H9 (cell line): ENCODE data around the gene UTS2B. TPM values are rescaled to one million over a fixed set of nuclear protein-coding genes. Genes with fewer than 3 reads are reported as not detected.
A peak's percentile ranks its signal among the peaks of the same experiment; 100 is the strongest.

Experiments
- DNase-seq: peaks from one replicate; pipeline ENCODE4 v3.0.0-alpha.2; 2017
- H2AFZ ChIP-seq: one replicate; pipeline ENCODE4 v1.6.1; 2013; ENCODE audit warnings: mild to moderate bottlenecking, low read length, control low read depth, moderate library complexity
- H2AK5ac ChIP-seq: 2 replicates; pipeline ENCODE4 v1.6.1; 2013; ENCODE audit warnings: low read length, control low read depth, mixed read lengths; ENCODE audit not compliant: insufficient read length
- H2BK120ac ChIP-seq: one replicate; pipeline ENCODE4 v1.6.1; 2013; ENCODE audit warnings: low read depth, mild to moderate bottlenecking, low read length, control low read depth, inconsistent platforms; ENCODE audit not compliant: poor library complexity, severe bottlenecking
- H2BK12ac ChIP-seq: 2 replicates; pipeline ENCODE4 v1.6.1; 2013; ENCODE audit warnings: low read length, control low read depth, mixed read lengths, low read depth; ENCODE audit not compliant: insufficient read length
- H2BK15ac ChIP-seq: 2 replicates; pipeline ENCODE4 v1.6.1; 2013; ENCODE audit warnings: low read depth, low read length, control low read depth
- H2BK20ac ChIP-seq: one replicate; pipeline ENCODE4 v1.6.1; 2013; ENCODE audit warnings: low read depth, mild to moderate bottlenecking, low read length, control low read depth, inconsistent platforms; ENCODE audit not compliant: poor library complexity, severe bottlenecking
- H2BK5ac ChIP-seq: 2 replicates; pipeline ENCODE4 v1.6.1; 2013; ENCODE audit warnings: low read length, control low read depth, mixed read lengths; ENCODE audit not compliant: insufficient read length
- H3K14ac ChIP-seq: 2 replicates; pipeline ENCODE4 v1.6.1; 2013; ENCODE audit warnings: low read length, control low read depth; ENCODE audit not compliant: insufficient read depth
- H3K18ac ChIP-seq: 2 replicates; pipeline ENCODE4 v1.6.1; 2013; ENCODE audit warnings: low read depth, mild to moderate bottlenecking, mixed read lengths, low read length, control low read depth; ENCODE audit not compliant: insufficient read length
- H3K23ac ChIP-seq: 2 replicates; pipeline ENCODE4 v1.6.1; 2013; ENCODE audit warnings: low read length, control low read depth, mixed read lengths, low read depth; ENCODE audit not compliant: insufficient read length
- H3K23me2 ChIP-seq: 2 replicates; pipeline ENCODE4 v1.6.1; 2013; ENCODE audit warnings: low read depth, mild to moderate bottlenecking, mixed read lengths, low read length, control low read depth; ENCODE audit not compliant: insufficient read length, poor library complexity, severe bottlenecking
- H3K27ac ChIP-seq: 2 replicates; pipeline ENCODE4 v1.5.1; 2013; ENCODE audit warnings: low read length, control low read depth, mixed read lengths, low read depth; ENCODE audit not compliant: insufficient read length
- H3K27me3 ChIP-seq: 2 replicates; pipeline ENCODE4 v1.6.1; 2013; ENCODE audit warnings: low read length, control low read depth, inconsistent platforms; ENCODE audit not compliant: insufficient read depth
- H3K4ac ChIP-seq: 2 replicates; pipeline ENCODE4 v1.6.1; 2013; ENCODE audit warnings: low read depth, mild to moderate bottlenecking, control low read depth, inconsistent platforms, low read length, moderate library complexity
- H3K4me1 ChIP-seq: 2 replicates; pipeline ENCODE4 v1.6.1; 2013; ENCODE audit warnings: low read length, control low read depth, inconsistent platforms; ENCODE audit not compliant: insufficient read depth
- H3K4me2 ChIP-seq: 2 replicates; pipeline ENCODE4 v1.6.1; 2013; ENCODE audit warnings: low read length, control low read depth, mixed read lengths; ENCODE audit not compliant: insufficient read length, insufficient read depth
- H3K56ac ChIP-seq: 2 replicates; pipeline ENCODE4 v1.6.1; 2013; ENCODE audit warnings: low read depth, mild to moderate bottlenecking, mixed read lengths, low read length, control low read depth; ENCODE audit not compliant: insufficient read length
- H3K79me1 ChIP-seq: 2 replicates; pipeline ENCODE4 v1.6.1; 2013; ENCODE audit warnings: low read depth, mild to moderate bottlenecking, moderate library complexity, low read length, control low read depth, inconsistent platforms; ENCODE audit not compliant: insufficient read depth, poor library complexity, severe bottlenecking
- H3K79me2 ChIP-seq: 2 replicates; pipeline ENCODE4 v1.6.1; 2013; ENCODE audit warnings: low read length, control low read depth, inconsistent platforms; ENCODE audit not compliant: insufficient read depth
- H3K9ac ChIP-seq: 2 replicates; pipeline ENCODE4 v1.6.1; 2013; ENCODE audit warnings: low read length, control low read depth, mixed read lengths; ENCODE audit not compliant: insufficient read length; ENCODE audit errors: extremely low read depth
- H3K9me3 ChIP-seq: one replicate; pipeline ENCODE4 v1.6.1; 2013; ENCODE audit warnings: low read depth, low read length, inconsistent platforms; ENCODE audit not compliant: control insufficient read depth
- H3T11ph ChIP-seq: one replicate; pipeline ENCODE4 v1.6.1; 2013; ENCODE audit warnings: mild to moderate bottlenecking, low read length, control low read depth, inconsistent platforms
- H4K20me1 ChIP-seq: one replicate; pipeline ENCODE4 v1.6.1; 2013; ENCODE audit not compliant: control insufficient read depth, insufficient read length, insufficient read depth
- H4K5ac ChIP-seq: 2 replicates; pipeline ENCODE4 v1.6.1; 2013; ENCODE audit warnings: low read depth, mild to moderate bottlenecking, mixed read lengths, low read length, control low read depth; ENCODE audit not compliant: insufficient read length
- H4K8ac ChIP-seq: replicated peaks from 2 replicates; pipeline ENCODE4 v1.6.1; 2013; ENCODE audit warnings: low read length, control low read depth, mixed read lengths, low read depth; ENCODE audit not compliant: insufficient read length
- H4K91ac ChIP-seq: 2 replicates; pipeline ENCODE4 v1.6.1; 2013; ENCODE audit warnings: low read depth, mild to moderate bottlenecking, moderate library complexity, mixed read lengths, low read length, control low read depth; ENCODE audit not compliant: insufficient read length
- H3K27ac Mint-ChIP-seq, 3 experiments: 2 replicates in 2 of 3; 3 replicates in 1 of 3; pipeline ENCODE4 v1.8.0; 2020 to 2021; ENCODE audit warnings: mixed read lengths in 3 of 3, mild to moderate bottlenecking in 1 of 3, moderate library complexity in 1 of 3
- H3K27me3 Mint-ChIP-seq: 2 replicates; pipeline ENCODE4 v1.8.0; 2021; ENCODE audit warnings: low read depth, mild to moderate bottlenecking, moderate library complexity, mixed read lengths
- H3K36me3 Mint-ChIP-seq, 3 experiments: 2 replicates in 2 of 3; 3 replicates in 1 of 3; pipeline ENCODE4 v1.8.0; 2020 to 2021; ENCODE audit warnings: low read depth in 3 of 3, mixed read lengths in 3 of 3; ENCODE audit not compliant: insufficient read depth in 1 of 3
- H3K4me1 Mint-ChIP-seq, 2 experiments: 2 replicates each; pipeline ENCODE4 v1.8.0; 2020; ENCODE audit warnings: mixed read lengths in 2 of 2
- H3K4me3 Mint-ChIP-seq, 2 experiments: 2 replicates in 1 of 2; 3 replicates in 1 of 2; pipeline ENCODE4 v1.8.0; 2020 to 2021; ENCODE audit warnings: mild to moderate bottlenecking in 2 of 2, mixed read lengths in 2 of 2, moderate library complexity in 1 of 2
- H3K9me3 Mint-ChIP-seq, 2 experiments: 2 replicates in 1 of 2; 3 replicates in 1 of 2; pipeline ENCODE4 v1.8.0; 2020; ENCODE audit warnings: mild to moderate bottlenecking in 2 of 2, mixed read lengths in 2 of 2, moderate library complexity in 1 of 2
- CTCF ChIP-seq: fragments of 200-600 bp; sonication (generic); conservative IDR thresholded peaks from 3 replicates; pipeline ENCODE4 v1.8.0; 2021; ENCODE audit warnings: antibody characterized with exemption, mild to moderate bottlenecking
- WGBS: extraction: QIAGEN DNeasy Blood & Tissue Kit; methylation state at CpG from one replicate; pipeline ENCODE4 v1.1.7; 2013; ENCODE audit warnings: missing lambda C conversion rate, low lambda C conversion rate, mixed read lengths; ENCODE audit not compliant: insufficient read length; ENCODE audit errors: extremely low coverage; 5-methylcytosine and 5-hydroxymethylcytosine counted together
- total RNA-seq: library from RNA; stranded (reverse); gene quantifications from 2 replicates; pipeline ENCODE4 v1.2.1, GENCODE V29; 2021

UTS2B gene
- total RNA-seq, 1 experiment from 2014 or later = 0.09 TPM

GRCh38 chr3:191220908-191221307 lies 109.4 kb downstream of the UTS2B start:
- H2AK5ac ChIP-seq = no peak overlapping the region
- Mint-ChIP-seq H3K27me3 (no peaks in the 10 kb centered on the region), H3K4me1 (no peaks in the 10 kb centered on the region), H3K9me3 (peaks cover 8 to 9% of the 10 kb centered on the region in 2 experiments; a peak in 4 of 5 replicates), H3K27ac (no peak overlapping the region), H3K4me3 (no peak overlapping the region), H3K36me3 (peaks cover 3 to 10% (median 6%) of the 10 kb centered on the region in 3 experiments)
- H2BK12ac ChIP-seq = no peak overlapping the region
- no peak overlapping the region for H3K23ac ChIP-seq
- H2BK120ac ChIP-seq = no peak overlapping the region
- H4K20me1 ChIP-seq = no peaks in the 10 kb centered on the region
- no peaks in the 10 kb centered on the region for H3K23me2 ChIP-seq
- no peak overlapping the region for H3K4ac ChIP-seq
- no peak overlapping the region for H3K18ac ChIP-seq
- H3K4me1 ChIP-seq = no peaks in the 10 kb centered on the region
- H3K9me3 ChIP-seq = no peaks in the 10 kb centered on the region
- H3K27ac ChIP-seq = no peak overlapping the region
- no peak overlapping the region for H2BK5ac ChIP-seq
- H2BK20ac ChIP-seq = no peak overlapping the region
- H4K91ac ChIP-seq = no peak overlapping the region
- H3K56ac ChIP-seq = no peak overlapping the region
- H3K27me3 ChIP-seq = no peaks in the 10 kb centered on the region
- no peak overlapping the region for H3T11ph ChIP-seq
- H3K79me1 ChIP-seq = no peaks in the 10 kb centered on the region
- DNase-seq = no peak
- WGBS = no CpG with 5 or more reads among the region's 5 CpGs
- H4K8ac ChIP-seq = no peak overlapping the region
- H2AFZ ChIP-seq = no peak overlapping the region
- no peak overlapping the region for H4K5ac ChIP-seq
- no peak overlapping the region for H2BK15ac ChIP-seq
- H3K79me2 ChIP-seq = no peaks in the 10 kb centered on the region
- H3K4me2 ChIP-seq = no peak overlapping the region
- H3K14ac ChIP-seq = no peak overlapping the region
- peak; percentile 48; the same call in 2 of the 3 replicates for TF ChIP-seq CTCF
- H3K9ac ChIP-seq = no peak overlapping the region
